Raji (cell line): Measurements from ENCODE around the gene FSD2.

Experiments used
- POLR2A ChIP-seq: IDR thresholded peaks from 2 replicates; pipeline ENCODE4 v1.6.1; 2011; ENCODE audit warnings: low read depth, low read length, control low read depth; ENCODE audit not compliant: insufficient read depth

The FSD2 gene, protein sequence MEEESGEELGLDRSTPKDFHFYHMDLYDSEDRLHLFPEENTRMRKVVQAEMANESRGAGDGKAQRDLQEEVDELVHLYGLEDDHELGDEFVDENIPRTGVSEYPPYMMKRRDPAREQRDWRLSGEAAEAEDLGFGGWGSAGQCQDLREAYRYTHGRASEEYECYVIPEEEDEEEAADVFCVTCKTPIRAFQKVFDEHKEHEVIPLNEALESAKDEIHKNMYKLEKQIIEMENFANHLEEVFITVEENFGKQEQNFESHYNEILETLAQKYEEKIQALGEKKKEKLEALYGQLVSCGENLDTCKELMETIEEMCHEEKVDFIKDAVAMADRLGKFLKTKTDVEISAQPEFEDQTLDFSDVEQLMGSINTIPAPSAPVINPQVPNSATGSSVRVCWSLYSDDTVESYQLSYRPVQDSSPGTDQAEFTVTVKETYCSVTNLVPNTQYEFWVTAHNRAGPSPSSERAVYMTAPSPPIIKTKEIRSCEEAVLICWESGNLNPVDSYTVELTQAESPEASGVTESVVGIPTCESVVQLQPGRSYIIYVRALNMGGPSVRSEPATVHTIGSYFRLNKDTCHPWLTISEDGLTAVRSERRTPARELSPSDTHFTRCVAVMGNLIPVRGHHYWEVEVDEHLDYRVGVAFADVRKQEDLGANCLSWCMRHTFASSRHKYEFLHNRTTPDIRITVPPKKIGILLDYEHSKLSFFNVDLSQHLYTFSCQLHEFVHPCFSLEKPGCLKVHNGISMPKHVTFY

GRCh38 chr15:82805994-82806406 is at the start of gene FSD2:
Gene FSD2, minus strand, starts transcription at chr15:82806069. Its CDS starts 18,679 bp downstream, at chr15:82787390.
- TF ChIP-seq POLR2A: no peak

DNA sequence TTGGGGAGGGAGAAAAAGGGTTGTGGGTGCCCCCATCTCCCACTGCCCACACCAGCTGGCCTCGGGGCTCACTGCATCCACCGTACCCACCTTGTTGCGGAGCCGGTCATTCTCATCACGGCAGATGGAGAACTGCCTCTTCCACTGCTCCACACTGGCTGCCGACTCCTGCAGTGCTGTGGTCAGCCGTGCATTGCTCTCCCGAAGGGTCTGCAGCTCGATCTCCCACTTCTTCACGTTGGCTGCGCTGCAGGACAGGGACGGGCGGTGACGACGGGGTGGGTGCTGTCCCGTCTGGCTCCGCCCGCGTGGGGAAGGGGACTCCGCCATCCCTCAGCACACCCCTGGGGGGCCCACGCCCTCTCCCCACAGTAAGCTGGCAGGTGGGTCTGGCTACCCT is 48.7 kb upstream of the FSD2 start:
- TF ChIP-seq POLR2A: no peak

DNA sequence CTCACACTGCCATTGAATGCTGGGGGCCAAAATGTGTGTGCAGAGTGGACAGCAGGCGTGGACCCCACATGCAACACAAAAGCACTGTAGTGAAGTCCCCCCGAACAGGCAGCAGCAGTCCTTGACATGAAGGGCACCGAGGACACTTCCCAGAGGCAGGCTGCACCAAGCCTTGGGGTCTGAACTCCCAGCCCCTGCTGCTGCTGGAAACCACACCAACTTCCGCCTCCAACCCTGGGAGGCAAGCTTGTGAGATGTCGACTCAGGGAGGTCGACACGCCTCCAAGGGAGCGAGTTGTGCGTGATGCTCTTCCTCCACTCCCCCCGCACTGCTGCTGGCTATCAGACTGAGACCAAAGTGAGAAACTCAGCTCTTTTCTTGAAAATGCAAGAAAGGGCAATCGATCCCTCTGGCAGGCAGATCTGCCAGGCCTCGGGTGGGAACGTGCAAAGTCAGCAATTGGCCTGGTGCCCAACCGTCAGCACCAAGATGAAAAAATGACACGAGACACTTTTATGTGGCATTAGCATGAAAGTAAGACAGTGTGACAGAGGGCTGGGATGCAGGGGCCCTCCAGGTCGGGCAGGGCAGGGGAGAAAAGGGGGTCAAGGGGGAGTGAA is 47.2 kb upstream of the FSD2 start:
- no peak for TF ChIP-seq POLR2A

- no peak for TF ChIP-seq POLR2A
Measured at GRCh38 chr15:82851981-82852511, 46.2 kb upstream of the FSD2 start.

DNA sequence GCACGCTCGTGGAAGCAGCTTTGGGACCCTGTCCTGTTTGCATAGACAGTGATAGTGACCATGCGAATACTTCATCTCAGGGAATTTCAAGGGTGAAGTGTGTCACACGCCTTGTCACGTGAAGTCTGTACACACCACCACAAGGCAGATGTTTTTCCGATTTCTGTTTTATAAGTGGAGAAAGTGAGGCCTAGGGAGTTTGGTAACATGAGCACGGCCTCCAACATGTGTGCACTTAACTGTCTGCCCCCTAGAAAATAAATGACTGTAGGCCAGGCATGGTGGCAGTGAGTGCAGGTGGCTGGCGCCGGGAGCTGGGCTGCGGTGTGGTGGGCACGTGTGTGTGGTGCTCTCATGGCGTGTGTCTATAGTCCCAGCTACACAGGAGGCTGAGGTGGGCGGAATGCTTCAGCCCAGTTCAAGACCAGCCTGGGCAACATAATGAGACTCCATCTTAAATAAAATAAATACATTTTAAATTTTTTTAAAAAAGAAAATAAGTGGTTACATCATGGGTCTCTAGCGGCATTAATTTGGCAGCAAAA is 45.5 kb upstream of the FSD2 start:
- TF ChIP-seq POLR2A: no peak

- no peak for TF ChIP-seq POLR2A
Measured at GRCh38 chr15:82850731-82851130, 44.9 kb upstream of the FSD2 start.

DNA sequence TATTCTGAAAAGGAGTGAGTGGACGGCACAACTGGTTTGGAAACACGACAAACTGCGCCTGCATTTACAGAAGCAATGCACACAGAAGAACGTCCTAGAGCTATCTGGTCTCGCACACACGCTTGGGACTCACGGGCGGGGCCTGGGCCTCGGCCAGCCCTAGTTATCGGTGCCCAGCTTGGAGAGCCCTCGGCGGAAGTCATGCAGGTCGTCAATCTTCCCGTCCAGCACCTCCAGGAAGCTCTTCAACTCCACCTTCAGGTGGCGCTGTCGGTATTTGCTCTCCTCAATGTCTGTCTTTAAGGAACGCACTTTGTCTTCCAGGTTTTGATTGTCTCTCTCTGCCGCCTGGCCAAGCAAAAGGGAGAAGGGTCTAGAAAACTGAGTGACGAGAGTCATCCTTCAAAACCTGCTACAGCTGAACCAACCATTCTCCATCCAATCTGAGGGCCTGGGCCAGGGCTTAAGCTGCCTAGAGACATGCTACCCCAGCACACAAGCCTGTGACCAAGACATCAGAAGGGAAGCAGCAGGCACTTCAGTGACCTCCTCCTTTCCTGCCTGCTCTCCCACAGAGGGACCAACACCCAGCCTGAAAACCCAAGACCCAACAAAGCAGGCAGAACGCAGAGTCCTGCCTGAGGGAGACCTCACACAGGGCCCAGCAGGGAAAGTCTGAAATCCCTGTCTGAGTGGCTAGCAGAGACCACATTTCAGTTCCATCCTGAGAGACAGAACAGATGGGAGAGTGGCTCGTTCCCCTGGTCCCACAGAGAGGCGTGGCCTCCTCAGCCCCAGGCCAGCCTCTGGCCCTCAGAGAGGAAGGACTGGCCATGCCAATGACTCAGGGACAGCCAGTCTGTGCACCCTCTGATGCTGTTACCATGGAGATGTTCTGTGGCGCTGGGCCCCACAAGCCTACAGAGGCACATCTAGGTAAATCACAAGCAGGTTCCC is 44.0 kb upstream of the FSD2 start:
- no peak for TF ChIP-seq POLR2A

- no peak for TF ChIP-seq POLR2A
Measured at GRCh38 chr15:82848241-82848993, 42.5 kb upstream of the FSD2 start.

DNA sequence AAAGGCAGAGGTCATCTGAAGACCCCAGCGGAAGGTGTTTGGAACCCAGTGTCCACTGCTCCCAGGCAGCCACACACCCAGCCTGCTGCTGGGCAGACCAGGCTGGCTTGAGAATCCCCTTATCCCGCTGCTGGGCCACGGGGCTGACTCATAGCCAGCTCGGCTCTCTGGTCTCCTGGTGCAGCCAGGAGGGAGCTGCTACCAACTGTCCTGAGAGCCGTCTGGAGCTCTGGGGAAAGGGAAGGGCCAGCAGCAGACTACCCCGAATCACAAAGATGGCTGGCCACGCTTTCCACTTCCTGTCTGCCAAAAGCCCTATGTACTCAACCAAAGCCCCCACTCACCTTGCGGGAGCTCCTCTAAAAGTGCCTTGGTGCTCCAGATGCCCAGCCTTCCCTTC is 41.8 kb upstream of the FSD2 start:
- no peak for TF ChIP-seq POLR2A

GRCh38 chr15:82846621-82847020 is 40.8 kb upstream of the FSD2 start:
- no peak for TF ChIP-seq POLR2A

GRCh38 chr15:82845686-82846085 is 39.8 kb upstream of the FSD2 start:
- no peak for TF ChIP-seq POLR2A

DNA sequence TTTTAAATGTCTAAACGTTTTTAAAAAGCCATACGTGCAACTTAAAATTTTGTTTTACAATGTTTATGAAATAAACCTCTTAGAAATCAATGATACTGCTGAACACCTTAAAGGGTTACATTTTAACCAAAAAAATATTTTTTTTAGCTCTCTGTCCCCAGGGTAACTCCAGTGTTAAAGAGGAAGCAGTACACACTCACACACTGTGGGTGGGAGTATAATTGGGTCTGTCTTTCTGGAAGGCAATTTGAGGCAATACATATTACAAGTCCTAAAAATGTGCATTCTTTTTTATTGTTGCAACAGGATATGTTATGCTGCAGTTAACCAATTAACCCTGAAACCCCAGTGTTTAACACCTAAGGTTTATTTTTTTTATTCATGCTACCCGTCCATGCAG is 37.7 kb upstream of the FSD2 start:
- no peak for TF ChIP-seq POLR2A

DNA sequence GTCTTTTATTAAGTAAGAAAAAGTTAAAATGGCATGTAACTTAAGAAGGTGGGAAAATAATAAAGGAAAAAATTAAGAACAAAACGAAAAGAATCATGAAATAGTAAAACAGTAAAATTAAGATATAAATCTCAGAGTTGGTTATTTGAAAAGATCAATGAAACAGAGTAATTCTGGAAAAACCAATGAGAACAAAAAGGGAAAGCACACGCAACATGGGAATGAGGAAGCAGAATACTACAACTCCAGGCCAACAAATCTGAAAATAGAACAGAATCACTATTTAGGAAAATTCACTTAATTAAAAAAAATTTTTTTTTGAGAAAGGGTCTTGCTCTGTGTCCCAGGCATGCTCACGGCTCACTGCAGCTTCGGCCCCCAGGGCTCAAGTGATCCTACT is 34.3 kb upstream of the FSD2 start:
- no peak for TF ChIP-seq POLR2A

DNA sequence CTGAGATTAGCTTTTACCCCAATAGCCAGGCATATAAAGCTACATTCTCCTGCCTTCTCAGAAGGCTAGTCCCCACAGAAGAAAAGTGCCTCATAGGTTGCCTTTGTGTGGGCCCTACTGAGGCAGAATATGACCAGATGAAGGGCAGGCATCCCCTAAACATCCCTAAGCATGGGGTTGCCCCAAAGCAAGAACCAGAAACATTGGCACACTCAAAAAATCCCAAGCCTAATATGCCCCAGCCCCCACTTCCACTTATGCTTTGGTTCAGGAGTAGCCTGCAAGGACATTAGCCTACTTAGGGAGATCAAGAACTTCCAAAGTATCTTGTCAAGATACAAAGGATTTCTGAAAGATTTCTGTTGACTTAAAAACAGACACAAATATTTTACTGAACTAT is 33.3 kb upstream of the FSD2 start:
- no peak for TF ChIP-seq POLR2A

GRCh38 chr15:82838096-82838735 is 32.3 kb upstream of the FSD2 start:
- no peak for TF ChIP-seq POLR2A
